Epithelial cell of esophagus (primary cell): ENCODE data around the gene GRAP.

Experiments used
- DNase-seq: peaks from one replicate; pipeline ENCODE4 v3.0.0; 2010; ENCODE audit warnings: low read depth
- H3K4me3 ChIP-seq: 2 replicates; pipeline ENCODE4 v1.5.1; 2011; ENCODE audit warnings: mild to moderate bottlenecking, low read length, control low read depth
- TF ChIP-seq, protein P1 (sequence below): IDR thresholded peaks from 2 replicates; pipeline ENCODE4 v1.5.1; 2011; ENCODE audit warnings: low read depth, mild to moderate bottlenecking, low read length, control low read depth, inconsistent platforms; ENCODE audit not compliant: insufficient read depth; ENCODE audit errors: missing control alignments

Gene GRAP

GRCh38 chr17:18978050-18978449, 68.7 kb downstream of the GRAP start:
- TF ChIP-seq, protein P1, sequence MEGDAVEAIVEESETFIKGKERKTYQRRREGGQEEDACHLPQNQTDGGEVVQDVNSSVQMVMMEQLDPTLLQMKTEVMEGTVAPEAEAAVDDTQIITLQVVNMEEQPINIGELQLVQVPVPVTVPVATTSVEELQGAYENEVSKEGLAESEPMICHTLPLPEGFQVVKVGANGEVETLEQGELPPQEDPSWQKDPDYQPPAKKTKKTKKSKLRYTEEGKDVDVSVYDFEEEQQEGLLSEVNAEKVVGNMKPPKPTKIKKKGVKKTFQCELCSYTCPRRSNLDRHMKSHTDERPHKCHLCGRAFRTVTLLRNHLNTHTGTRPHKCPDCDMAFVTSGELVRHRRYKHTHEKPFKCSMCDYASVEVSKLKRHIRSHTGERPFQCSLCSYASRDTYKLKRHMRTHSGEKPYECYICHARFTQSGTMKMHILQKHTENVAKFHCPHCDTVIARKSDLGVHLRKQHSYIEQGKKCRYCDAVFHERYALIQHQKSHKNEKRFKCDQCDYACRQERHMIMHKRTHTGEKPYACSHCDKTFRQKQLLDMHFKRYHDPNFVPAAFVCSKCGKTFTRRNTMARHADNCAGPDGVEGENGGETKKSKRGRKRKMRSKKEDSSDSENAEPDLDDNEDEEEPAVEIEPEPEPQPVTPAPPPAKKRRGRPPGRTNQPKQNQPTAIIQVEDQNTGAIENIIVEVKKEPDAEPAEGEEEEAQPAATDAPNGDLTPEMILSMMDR = no peak
- H3K4me3 ChIP-seq = no peak overlapping the region
- no peak for DNase-seq

GRCh38 chr17:18977646-18978045, 69.1 kb downstream of the GRAP start:
- H3K4me3 ChIP-seq = no peak overlapping the region
- TF ChIP-seq, protein P1 = no peak
- no peak for DNase-seq

GRCh38 chr17:18977021-18977420, 69.7 kb downstream of the GRAP start:
- no peak for DNase-seq
- TF ChIP-seq, protein P1 = no peak
- no peak overlapping the region for H3K4me3 ChIP-seq

DNA sequence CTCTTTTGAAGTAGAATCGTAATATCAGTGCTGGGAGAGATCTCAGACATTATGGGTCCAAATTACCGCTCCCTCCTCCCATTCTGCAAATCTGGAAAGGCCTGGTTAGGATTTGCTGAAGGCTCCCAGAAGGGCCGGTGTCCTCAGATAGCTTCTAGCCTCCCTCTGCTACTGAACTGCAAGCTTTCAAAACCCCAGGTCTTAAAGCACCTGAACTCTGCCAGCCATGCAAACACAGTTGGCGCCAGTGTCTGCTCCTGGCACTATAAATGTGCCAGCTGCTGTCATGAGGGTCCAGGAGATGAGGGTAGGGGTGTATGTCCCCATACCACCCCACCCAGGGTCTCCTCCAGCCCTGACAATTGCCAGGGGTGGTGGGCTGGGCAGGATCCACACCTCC, 70.6 kb downstream of the GRAP start:
- no peak overlapping the region for H3K4me3 ChIP-seq
- TF ChIP-seq, protein P1 = no peak
- DNase-seq = no peak

GRCh38 chr17:18975597-18975996, 71.2 kb downstream of the GRAP start:
- TF ChIP-seq, protein P1 = no peak

DNA sequence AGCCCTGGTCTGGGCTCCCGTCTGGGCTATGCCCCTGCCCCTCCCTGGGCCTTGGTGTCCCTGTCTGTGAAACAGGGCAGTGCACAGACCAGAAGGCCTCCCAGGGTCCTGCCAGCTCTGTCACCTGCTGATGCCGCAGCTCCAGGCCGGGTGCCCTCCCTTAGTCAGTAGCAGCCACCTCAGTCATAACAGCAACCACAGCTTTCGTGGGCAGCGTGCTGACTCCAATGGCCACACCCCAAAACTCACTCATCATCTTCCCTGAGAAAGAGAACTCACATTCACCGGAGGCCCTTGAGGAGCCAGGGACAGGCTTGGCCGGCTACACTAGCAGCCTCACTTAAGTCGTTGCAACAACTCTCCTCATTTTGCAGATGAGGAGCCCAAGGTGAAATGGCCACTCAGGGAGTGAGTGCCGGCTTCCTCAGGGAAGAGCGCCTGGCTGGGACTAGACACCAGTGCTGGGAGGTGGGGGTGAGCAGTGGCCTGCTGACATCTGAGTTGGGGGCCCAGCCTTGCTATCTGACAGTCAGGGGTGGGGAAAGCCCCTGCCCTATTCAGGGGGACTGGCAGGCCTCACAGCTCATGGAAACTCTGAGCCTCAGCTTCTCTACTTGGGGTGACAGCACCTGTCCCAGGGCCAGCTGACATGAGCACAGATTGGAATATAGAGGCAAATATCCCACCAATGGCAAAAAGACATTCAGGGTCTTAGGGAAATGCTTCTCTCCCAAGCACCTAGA, 72.2 kb downstream of the GRAP start:
- H3K4me3 ChIP-seq = no peak overlapping the region
- TF ChIP-seq, protein P1 = no peak
- peak; percentile 91 for DNase-seq

More at GRCh38 chr17:18975597-18975996, 71.2 kb downstream of the GRAP start:
- H3K4me3 ChIP-seq = no peak overlapping the region
- DNase-seq = no peak

DNA sequence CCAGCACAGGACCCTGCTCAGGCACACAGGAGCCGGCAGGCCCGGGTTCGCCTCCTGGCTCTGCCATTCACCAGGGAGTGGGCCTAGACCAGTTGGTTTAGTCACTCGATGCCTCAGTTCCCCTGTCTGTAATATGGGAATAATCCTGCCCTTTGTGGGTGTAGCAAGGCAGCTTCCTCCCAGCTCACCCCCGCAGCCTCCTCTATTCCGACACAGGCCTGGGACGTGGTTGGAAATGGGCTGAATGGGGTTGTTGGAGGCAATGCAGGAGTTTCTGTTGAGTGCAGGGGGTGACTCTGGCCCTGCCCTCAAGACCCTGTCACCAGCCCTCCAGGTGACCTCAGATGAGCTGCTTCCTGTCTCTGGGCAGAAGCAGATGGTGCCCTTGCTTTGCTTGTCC, 75.0 kb downstream of the GRAP start:
- TF ChIP-seq, protein P1 = no peak
- H3K4me3 ChIP-seq = no peak overlapping the region
- DNase-seq = no peak
